Osteoblast (primary cell): ENCODE measurements around the gene ATP13A3. TPM values are rescaled to one million over a fixed set of nuclear protein-coding genes. Genes with fewer than 3 reads are reported as not detected.

Experiments used
- DNase-seq: peaks from one replicate; pipeline ENCODE4 v3.0.0; 2011; ENCODE audit warnings: low spot score, mixed read lengths; ENCODE audit not compliant: insufficient read length; ENCODE audit errors: missing footprints
- H2AFZ ChIP-seq: 2 replicates; pipeline ENCODE4 v1.6.0; 2011; ENCODE audit warnings: mild to moderate bottlenecking, low read length
- H3K27ac ChIP-seq: 2 replicates; pipeline ENCODE4 v1.5.1; 2011; ENCODE audit warnings: mild to moderate bottlenecking, low read depth, low read length, moderate library complexity
- H3K27me3 ChIP-seq: 2 replicates; pipeline ENCODE4 v1.6.0; 2012; ENCODE audit warnings: mild to moderate bottlenecking, control low read depth, inconsistent platforms, low read length, moderate library complexity; ENCODE audit not compliant: insufficient read depth
- H3K36me3 ChIP-seq: 2 replicates; pipeline ENCODE4 v1.5.1; 2011; ENCODE audit warnings: mild to moderate bottlenecking, low read length, control low read depth, moderate library complexity; ENCODE audit not compliant: insufficient read depth
- H3K4me1 ChIP-seq: 2 replicates; pipeline ENCODE4 v1.5.1; 2011; ENCODE audit warnings: mild to moderate bottlenecking, low read length, control low read depth, moderate library complexity; ENCODE audit not compliant: insufficient read depth
- H3K4me2 ChIP-seq: 2 replicates; pipeline ENCODE4 v1.6.0; 2011; ENCODE audit warnings: mild to moderate bottlenecking, low read length; ENCODE audit not compliant: insufficient read depth
- H3K4me3 ChIP-seq: fragments of 200-600 bp; sonication (generic); 3 replicates; pipeline ENCODE4 v1.5.1; 2012; ENCODE audit warnings: mild to moderate bottlenecking, low read length, inconsistent platforms; ENCODE audit not compliant: insufficient read depth
- H3K79me2 ChIP-seq: 2 replicates; pipeline ENCODE4 v1.6.0; 2012; ENCODE audit warnings: mild to moderate bottlenecking, low read length, control low read depth, inconsistent platforms; ENCODE audit not compliant: insufficient read depth
- H3K9me3 ChIP-seq: 2 replicates; pipeline ENCODE4 v1.5.1; 2011; ENCODE audit warnings: low read depth, low read length, control low read depth
- H4K20me1 ChIP-seq: 2 replicates; pipeline ENCODE4 v1.6.0; 2012; ENCODE audit warnings: mild to moderate bottlenecking, low read length, control low read depth; ENCODE audit not compliant: insufficient read depth
- total RNA-seq: library from RNA; depleted of rRNA; stranded (reverse); fragments of >200 nt; gene quantifications from 2 replicates; pipeline ENCODE4 v1.2.3, GENCODE V29; 2012
- TF ChIP-seq, protein P1 (sequence below): IDR thresholded peaks from 2 replicates; pipeline ENCODE4 v1.5.1; 2011; ENCODE audit warnings: mild to moderate bottlenecking, low read depth, low read length, moderate library complexity; ENCODE audit errors: extremely low read depth

The ATP13A3 gene
- total RNA-seq, 1 donor: 311 TPM

DNA sequence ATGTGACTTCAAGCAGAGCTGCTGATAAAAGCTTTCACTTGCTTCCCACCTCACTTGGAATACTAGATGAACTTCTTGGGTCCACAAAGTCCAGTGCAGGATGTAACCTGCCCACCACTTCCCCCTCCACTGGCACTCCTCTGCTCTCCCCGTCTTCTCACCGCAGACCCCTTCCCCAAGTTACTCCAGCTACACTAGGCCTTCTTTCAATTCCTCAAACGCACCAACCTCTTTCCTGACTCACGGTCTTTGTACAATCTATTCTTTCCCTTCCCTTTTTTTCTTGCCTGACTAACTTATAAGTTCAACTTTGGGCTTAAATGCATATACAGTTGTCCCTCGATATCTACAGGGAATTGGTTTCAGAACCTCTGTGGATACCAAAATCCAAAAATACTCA lies 5.2 kb upstream of the ATP13A3 start:
- Histone ChIP-seq H3K9me3 (no peaks in the 10 kb centered on the region), H3K27me3 (no peaks in the 10 kb centered on the region), H3K27ac (no peak overlapping the region), H3K36me3 (no peaks in the 10 kb centered on the region), H3K79me2 (no peaks in the 10 kb centered on the region), H3K4me1 (peaks cover 54% of the 10 kb centered on the region), H3K4me3 (no peak overlapping the region), H4K20me1 (no peaks in the 10 kb centered on the region), H3K4me2 (no peak overlapping the region), H2AFZ (no peak overlapping the region)
- no peak for DNase-seq
- TF ChIP-seq, protein P1, sequence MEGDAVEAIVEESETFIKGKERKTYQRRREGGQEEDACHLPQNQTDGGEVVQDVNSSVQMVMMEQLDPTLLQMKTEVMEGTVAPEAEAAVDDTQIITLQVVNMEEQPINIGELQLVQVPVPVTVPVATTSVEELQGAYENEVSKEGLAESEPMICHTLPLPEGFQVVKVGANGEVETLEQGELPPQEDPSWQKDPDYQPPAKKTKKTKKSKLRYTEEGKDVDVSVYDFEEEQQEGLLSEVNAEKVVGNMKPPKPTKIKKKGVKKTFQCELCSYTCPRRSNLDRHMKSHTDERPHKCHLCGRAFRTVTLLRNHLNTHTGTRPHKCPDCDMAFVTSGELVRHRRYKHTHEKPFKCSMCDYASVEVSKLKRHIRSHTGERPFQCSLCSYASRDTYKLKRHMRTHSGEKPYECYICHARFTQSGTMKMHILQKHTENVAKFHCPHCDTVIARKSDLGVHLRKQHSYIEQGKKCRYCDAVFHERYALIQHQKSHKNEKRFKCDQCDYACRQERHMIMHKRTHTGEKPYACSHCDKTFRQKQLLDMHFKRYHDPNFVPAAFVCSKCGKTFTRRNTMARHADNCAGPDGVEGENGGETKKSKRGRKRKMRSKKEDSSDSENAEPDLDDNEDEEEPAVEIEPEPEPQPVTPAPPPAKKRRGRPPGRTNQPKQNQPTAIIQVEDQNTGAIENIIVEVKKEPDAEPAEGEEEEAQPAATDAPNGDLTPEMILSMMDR: no peak

DNA sequence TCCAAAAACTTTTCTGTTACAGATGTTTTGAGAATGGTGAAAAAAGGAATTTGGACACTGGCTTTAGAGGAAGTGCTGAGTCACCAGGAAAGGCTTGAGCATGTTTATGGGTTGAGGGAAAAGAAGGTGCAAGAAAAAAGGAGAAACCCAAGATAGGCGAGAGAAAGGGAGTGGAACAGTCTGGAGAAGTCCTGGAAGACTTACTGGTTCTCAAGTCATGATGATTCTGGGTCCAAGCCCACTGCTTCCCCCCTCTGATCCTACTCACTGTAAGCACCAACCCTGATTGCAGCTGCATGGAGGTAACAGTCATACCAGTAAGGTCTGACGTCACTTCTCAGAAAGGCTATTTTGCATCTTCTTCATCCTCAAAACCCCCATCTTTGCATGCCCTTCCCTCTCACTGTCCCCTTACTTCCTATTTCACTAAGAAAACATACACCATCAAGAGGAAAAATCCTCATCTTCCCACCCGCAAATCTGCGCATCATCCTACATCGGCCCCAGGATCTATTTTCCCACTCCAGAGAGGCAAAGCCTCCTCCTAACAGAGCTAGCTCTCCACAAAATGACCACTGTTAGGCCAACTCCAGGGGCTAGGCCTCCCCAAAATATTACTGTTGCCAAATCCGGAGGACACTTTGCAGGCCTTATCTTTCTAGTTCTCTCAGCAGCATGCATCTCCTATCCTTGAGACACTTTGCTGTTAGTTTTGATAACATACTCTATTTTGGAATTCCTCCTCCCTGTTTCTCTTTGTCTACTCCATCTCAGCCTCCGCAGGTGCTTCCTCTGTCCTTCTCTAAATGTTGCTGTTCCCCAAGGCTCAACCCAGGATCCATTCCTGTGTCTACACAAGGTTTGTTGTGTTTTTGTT lies 3.2 kb upstream of the ATP13A3 start:
- Histone ChIP-seq H3K4me1 (peaks cover 48% of the 10 kb centered on the region), H3K36me3 (peaks cover 4% of the 10 kb centered on the region), H3K9me3 (no peaks in the 10 kb centered on the region), H2AFZ (no peak overlapping the region), H3K27ac (peak overlapping the region; percentile 86), H3K27me3 (no peaks in the 10 kb centered on the region), H3K79me2 (peaks cover 14% of the 10 kb centered on the region), H4K20me1 (no peaks in the 10 kb centered on the region), H3K4me2 (peak overlapping the region; percentile 37), H3K4me3 (no peak overlapping the region)
- TF ChIP-seq, protein P1: no peak
- DNase-seq: peak; percentile 79

DNA sequence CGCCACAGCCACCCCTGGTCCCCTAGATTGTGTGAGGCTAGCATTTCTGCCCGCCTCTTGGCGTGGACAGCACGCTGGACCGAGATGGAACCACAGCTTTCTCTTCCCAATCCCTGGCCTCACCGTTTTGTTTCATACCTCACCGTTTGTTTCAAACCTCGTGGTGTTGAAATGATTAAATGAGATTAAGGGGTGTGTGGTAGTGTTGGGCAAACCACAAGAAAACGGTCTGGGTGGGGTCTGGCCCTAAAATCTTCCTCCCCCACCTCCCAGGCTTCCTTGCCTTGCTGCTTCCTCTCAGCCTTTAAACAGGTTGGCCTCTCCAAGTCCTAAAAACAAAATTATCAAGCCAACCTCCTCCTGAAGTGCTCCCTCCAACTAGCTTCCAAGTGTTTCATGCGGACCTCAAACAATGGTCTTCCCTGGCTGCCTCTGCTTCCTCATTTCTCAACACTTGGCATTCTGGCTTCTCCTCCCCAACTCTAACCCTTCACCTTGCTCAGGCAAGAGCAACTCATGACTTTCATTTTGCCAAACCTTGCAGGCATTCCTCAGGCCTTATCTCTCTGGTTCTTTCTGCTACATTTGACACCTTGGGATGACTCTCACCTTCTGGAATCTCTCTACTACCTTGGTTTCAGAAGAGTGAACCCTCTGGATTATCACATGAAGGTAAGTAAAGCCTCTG lies 1.4 kb upstream of the ATP13A3 start:
- H3K27me3 ChIP-seq: no peaks in the 10 kb centered on the region
- peaks cover 44% of the 10 kb centered on the region for H3K4me1 ChIP-seq
- DNase-seq: peak; percentile 61
- peak overlapping the region; percentile 83 for H3K4me3 ChIP-seq
- no peaks in the 10 kb centered on the region for H4K20me1 ChIP-seq
- TF ChIP-seq, protein P1: no peak
- H3K9me3 ChIP-seq: no peaks in the 10 kb centered on the region
- peaks cover 22% of the 10 kb centered on the region for H3K36me3 ChIP-seq
- H3K27ac ChIP-seq: peak overlapping the region; percentile 86
- H3K79me2 ChIP-seq: peaks cover 31% of the 10 kb centered on the region
- peak overlapping the region; percentile 85 for H3K4me2 ChIP-seq
- no peak overlapping the region for H2AFZ ChIP-seq
